Stimulated activated CD4-positive, alpha-beta T cell treated with anti-CD3 and anti-CD28 coated beads, Interleukin-12 subunit alpha, Interleukin-12 subunit beta, amount 100 ng/mL, for 4 hours (primary cell): ENCODE data around the gene COG4.

Experiments
- DNase-seq: peaks from one replicate; pipeline ENCODE4 v3.0.0-alpha.2; 2020

Gene COG4

DNA sequence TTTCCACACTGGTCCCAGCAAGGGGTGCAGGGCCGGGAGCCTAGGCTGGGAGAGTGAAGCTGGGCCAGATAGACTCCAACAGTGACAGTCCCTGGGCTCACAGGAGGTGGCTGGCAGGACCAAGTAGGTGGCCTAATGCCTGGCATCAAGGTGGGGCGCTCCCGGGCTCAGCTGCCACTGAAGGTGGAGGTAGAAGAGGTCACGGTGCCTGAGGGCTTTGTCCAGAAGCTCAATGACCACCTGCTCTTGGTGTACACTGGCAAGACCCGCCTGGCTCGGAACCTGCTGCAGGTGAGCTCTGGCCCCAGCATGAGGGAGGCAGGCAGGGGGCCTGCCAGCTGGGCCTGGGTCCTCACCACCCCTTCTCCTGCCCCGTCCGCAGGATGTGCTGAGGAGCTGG, 45.2 kb downstream of the COG4 start:
- DNase-seq, result no peak

DNA sequence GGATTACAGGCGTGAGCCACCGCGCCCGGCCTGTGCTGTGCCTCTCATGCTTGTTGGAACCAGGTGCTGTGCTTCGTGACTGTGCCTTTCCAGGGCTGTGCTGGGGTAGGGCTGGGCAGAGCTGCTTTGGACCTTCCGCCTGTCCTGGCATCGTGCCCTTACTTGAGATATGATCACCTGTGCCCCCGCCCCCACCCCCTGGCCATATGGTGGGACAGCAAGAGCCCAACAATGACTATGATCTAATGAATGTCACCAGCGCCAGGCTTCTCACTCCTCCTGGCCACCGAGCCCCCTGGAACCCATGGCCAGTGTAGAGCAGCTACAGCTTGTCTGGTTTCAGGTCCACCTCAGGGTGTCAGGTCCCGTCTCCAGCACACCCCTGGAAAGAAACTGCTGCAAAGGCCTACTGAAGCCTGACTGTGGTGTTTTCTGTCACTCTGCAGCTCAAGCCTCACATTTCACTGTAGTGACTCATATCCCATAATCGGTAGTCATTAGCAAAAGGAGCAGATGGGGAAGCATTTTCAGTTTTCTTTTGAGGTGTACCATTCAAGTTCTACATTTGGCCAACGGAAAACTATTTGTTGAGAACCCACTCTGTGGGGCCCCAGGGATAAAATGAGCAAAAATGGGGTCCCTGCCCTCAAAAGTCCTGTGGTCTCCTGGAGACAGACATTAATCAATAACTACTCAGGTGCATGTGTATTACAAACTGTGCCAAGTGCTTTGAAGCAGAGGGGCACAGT, 46.9 kb downstream of the COG4 start:
- peak; percentile 18 for DNase-seq

DNA sequence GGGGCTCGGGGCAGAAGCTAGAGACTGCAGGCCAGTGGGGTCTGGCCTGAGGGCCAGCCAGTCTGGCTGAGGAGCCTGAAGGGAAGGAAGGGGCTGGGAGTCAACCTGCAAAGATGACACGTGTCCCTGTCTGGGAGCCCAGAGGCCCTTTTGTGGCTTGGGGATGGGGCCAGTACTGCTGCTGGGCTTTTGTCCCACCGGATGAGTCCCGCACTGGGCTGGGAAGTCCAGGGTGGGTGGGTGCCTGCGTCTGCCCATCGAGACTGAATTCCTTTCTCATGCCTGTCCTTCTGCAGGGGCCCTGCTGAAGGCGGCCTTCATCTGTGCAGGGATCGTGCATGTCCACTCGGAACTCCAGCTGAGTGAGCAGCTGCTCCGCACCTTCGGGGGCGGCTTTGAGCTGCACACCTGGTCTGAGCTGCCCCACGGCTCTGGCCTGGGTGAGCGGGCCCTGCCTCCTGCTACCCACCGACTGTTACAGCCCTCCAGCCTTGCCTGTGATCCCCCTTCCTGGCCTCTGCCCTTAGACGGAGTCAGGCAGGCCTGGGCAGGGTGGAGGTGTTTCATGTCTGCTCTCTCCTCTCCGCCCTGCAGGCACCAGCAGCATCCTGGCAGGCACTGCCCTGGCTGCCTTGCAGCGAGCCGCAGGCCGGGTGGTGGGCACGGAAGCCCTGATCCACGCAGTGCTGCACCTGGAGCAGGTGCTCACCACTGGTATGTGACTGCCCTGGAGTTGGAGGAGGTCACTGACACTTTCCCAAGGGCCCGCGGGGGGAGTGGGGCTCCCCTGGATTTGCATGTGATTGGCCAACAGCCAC, 48.1 kb downstream of the COG4 start:
- no peak for DNase-seq

DNA sequence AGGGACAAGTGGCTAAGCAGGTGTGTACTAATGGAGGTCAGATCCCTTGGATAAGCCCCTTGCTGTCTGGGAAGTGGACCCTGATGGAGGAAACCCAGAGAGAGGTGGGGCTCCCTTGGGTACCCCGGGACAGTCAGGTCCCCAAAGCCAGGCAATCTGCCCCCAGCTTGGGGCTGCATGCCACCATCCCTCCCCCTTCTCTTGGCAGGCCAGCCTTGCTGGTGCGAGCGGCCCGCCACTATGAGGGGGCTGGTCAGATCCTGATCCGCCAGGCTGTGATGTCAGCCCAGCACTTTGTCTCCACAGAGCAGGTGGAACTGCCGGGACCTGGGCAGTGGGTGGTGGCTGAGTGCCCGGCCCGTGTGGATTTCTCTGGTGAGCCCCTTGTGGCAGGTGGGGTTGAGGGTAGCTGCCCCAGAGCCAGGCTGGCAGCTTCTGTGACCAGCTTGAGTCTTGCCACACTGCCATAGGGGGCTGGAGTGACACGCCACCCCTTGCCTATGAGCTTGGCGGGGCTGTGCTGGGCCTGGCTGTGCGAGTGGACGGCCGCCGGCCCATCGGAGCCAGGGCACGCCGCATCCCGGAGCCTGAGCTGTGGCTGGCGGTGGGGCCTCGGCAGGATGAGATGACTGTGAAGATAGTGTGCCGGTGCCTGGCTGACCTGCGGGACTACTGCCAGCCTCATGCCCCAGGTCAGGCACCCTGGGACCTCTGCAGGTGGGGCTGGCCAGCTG, 48.9 kb downstream of the COG4 start:
- DNase-seq, result no peak

DNA sequence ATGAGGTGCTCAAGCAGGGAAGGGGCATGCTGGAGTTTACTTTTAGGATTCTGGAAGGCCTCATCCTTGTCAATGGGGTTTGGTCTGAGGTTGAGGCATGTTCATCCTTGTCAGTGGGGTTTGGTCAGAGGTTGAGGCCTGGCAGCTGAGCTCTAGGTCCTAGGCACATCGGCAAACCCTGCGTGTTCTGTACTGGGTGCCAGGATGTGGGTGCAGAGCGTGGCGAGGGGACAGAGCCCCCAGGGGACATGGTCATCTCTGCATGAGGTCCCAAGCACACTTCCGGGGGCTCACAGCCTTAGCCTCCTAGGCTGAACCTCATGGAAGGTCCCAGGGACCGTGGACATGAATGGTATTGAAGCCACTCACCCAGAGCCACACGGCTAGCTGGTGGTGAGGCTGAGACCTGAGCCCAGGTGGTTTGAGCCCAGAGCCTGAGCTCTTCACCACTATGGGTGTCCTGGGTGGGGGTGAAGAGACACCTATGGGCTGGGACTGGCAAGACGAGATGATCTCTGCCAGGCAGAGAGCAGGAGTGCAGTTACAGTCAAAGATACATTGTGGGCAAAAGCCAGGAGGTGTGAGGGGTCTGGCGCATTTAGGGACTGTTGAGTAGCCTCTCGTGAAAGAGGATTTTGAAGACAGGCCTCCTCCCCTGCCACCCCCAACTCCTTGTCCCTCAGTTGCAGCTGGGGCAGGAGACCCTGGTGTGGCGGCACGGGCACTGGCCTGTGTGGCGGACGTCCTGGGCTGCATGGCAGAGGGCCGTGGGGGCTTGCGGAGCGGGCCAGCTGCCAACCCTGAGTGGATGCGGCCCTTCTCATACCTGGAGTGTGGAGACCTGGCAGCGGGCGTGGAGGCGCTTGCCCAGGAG, 49.7 kb downstream of the COG4 start:
- DNase-seq, result no peak

DNA sequence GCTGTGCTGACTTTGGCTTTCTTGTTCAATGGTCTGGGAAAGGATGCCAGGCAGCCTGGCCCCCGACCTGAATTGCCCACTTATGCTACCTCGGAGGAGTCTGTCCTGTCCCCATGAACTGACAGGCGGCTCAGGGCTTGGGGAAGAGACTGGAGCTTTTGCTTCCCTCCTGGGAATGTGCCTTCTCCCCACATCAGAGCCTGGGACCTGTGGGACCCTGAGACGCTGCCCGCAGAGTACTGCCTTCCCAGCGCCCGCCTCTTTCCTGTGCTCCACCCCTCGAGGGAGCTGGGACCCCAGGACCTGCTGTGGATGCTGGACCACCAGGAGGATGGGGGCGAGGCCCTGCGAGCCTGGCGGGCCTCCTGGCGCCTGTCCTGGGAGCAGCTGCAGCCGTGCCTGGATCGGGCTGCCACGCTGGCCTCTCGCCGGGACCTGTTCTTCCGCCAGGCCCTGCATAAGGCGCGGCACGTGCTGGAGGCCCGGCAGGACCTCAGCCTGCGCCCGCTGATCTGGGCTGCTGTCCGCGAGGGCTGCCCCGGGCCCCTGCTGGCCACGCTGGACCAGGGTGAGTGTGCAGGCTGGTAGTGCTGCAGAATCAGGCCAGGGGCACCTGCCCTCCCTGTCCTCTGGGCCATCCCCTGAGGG, 50.4 kb downstream of the COG4 start:
- DNase-seq, result no peak

DNA sequence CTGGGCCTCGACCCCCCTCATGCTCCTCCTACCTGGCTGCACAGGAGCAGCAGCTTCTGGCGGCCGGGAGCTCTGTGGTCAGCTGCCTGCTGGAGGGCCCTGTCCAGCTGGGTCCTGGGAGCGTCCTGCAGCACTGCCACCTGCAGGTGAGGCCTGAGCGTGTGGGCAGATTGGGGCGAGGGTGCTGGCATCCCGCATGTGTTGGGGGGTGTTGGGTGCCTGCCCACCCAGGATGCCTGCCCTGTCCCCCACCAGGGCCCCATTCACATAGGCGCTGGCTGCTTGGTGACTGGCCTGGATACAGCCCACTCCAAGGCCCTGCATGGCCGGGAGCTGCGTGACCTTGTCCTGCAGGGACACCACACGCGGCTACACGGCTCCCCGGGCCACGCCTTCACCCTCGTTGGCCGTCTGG, 52.4 kb downstream of the COG4 start:
- DNase-seq, result no peak

DNA sequence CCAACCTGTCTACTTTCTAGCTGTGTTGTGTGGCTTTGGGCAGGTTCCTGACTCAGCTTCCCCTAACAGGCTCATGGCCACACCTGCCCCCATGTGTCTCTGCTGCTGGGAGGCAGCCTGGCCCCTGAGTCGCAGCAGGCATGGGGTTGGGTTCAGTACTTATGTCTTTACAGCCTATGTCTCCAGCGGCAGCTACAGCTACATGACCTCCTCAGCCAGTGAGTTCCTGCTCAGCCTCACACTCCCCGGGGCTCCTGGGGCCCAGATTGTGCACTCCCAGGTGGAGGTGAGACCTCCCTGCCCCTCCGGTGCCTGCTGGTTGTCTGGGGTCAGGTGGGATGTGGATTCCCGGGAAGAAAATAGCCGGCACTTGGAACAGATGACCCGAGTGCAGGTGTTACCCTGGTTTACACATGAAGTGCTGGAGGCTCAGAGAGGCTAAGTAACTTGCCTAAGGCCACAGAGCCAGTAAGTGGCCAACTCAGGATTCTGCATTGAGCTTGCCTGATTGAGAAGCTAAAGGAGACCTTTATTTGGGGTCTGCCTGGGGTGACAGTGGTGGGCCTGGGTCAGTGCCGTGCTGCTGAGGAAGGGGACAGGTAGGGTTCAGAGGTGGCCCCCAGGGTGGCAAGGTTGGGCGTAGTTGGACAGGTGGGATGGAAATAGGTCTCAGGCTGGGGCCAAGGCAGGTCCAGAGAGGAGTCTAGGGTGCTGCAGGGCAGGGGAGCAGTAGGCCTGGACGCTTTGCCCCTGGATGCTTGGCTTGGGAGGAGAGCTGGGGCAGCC, 53.0 kb downstream of the COG4 start:
- DNase-seq, result no peak

DNA sequence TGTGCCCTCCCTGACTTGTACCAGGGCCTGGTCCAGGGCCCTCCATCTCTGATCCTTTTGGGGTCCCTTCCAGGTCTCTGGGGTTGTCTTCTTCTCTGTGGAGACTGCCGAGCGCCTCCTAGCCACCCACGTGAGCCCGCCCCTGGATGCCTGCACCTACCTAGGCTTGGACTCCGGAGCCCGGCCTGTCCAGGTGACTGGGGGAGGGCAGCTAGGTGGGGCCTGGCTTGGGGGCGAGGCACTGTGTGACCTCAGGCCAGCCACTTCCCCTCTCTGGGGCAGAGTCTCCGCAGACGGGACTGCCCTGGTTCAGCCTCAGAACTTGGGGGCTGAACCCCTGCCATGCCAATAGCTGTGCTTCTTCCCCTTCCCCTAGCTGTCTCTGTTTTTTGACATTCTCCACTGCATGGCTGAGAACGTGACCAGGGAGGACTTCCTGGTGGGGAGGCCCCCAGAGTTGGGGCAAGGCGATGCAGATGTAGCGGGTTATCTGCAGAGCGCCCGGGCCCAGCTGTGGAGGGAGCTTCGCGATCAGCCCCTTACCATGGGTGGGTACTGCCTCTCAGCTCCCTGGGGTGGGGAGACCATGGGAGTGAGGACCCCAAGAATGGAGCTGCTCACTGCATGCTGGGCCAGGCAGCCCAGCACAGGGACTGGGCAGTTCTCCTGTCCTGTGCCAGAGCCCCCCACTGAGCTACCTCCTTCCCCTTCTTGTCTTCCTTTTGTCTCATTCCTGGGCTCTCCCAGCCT, 54.4 kb downstream of the COG4 start:
- no peak for DNase-seq

DNA sequence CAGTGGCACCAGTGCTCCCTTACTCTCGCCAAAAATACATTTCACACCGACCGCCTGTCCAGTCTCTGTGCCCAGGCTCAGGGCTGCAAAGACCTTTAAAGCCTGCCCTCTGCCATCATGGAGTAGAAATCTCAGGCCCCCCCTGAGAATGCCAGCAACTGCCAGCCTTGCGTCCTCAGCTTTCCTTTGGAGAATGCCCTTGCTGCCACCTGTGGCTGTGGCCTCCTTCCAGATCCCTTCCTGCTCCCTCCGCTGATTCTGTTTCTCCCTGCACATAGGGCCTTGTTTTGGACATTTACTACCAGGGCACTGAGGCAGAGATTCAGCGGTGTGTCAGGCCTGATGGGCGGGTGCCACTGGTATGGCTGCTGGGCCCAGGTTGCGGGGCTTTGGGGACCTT, 55.7 kb downstream of the COG4 start:
- DNase-seq, result no peak

DNA sequence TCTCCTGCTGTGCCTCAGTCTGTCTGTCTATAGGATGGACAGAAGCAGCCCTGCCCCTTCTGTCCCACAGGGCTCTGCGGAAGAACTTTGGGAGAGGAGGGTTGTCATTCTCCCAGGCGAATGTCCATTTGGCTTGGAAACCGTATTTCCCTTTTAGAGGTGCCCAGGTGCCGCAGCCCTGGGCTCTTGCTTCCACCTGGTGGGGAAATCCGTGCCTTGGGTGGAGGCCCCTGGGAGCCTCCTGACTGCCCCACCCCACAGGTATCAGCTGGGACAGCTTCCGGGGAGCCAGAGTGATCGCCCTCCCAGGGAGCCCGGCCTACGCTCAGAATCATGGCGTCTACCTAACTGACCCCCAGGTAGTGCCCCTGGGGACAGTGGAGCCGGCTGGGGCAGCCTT, 56.2 kb downstream of the COG4 start:
- no peak for DNase-seq

DNA sequence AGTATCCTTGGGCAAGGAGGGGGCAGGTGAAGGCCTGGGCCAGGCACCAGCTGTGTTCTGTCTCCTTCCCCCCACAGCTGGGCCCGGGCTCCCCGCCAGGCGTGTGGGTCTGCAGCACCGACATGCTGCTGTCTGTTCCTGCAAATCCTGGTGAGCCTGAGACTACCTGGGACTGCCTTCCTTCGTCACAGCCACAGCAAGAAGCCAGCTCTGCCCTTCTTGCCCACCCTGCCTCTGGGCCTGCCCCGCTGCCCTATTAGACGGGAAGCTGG, 56.6 kb downstream of the COG4 start:
- no peak for DNase-seq

DNA sequence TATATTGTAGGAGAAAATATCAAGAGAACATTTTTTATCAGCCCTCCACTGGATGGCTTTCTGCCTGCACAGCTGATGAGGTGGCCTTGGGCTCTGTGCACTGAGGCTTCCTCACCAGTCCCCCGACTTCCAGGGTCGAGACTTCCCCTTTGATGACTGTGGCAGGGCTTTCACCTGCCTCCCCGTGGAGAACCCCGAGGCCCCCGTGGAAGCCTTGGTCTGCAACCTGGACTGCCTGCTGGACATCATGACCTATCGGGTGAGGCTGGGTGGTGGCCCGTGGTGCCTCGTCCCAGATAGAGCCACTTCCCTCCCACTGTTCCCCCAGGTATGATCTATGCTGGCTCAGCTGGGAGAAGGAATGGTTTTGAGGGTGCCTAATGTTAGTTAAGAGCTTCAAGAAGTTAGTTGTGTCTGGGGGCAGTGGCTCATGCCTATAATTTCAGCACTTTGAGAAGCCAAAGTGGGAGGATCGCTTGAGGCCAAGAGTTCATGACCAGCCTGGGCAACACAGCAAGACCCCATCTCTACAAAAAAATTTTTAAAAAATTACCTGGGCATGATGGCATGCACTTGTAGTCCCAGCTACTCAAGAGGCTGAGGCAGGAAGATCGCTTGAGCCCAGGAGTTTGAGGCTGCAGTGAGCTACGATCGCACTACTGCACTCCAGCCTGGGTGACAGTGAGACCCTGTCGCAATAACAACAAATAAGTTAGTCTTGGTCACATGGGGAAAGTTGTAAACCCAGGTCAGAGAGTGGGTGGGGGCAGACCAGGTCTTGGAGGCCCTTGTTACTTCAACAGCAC, 57.2 kb downstream of the COG4 start:
- DNase-seq, result no peak

DNA sequence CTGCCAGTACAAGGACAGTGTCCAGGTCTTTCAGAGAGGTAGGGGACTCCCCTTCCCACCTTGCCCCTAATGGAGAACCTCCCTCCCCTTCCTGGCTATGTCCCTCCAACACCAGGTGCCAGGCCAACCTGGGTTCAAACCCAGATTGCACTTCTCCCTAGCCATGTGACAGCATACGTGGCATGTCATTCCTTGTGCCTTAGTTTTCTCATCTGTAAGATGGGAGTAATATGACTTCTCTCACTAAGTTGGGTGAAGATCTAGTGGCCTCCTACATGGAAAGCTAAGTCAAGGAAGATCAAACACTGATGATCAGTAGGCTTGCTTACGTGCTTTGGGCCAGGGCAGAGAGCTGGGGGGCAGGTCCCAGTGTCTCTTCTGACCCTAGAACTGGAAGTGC, 60.1 kb downstream of the COG4 start:
- DNase-seq, result no peak

DNA sequence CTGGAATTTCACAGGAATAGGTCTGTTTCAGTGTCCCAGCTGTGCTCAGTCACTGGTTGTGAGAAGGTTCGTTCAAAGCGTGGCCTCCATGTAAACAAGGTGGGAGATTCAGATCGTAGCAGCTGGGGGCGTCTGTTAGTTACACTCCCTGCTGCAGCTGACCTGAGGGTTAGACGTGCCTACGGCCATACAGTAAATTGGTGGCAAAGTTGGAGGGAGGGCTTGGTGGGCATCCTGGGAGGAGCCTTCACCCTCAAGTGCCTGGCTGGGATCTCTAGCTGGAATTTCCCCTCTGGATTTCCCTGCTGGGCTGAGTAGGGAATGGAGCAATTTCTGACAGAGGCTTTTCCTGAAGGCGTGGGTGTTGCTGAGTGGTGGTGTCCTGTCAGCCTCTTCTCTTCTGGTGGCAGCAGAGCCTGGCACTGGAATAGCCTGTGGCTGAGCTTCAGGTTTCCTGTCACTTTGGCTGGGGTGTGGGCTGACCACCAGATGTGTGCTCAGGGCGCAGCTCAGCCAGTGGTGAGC, 62.6 kb downstream of the COG4 start:
- DNase-seq, result no peak

DNA sequence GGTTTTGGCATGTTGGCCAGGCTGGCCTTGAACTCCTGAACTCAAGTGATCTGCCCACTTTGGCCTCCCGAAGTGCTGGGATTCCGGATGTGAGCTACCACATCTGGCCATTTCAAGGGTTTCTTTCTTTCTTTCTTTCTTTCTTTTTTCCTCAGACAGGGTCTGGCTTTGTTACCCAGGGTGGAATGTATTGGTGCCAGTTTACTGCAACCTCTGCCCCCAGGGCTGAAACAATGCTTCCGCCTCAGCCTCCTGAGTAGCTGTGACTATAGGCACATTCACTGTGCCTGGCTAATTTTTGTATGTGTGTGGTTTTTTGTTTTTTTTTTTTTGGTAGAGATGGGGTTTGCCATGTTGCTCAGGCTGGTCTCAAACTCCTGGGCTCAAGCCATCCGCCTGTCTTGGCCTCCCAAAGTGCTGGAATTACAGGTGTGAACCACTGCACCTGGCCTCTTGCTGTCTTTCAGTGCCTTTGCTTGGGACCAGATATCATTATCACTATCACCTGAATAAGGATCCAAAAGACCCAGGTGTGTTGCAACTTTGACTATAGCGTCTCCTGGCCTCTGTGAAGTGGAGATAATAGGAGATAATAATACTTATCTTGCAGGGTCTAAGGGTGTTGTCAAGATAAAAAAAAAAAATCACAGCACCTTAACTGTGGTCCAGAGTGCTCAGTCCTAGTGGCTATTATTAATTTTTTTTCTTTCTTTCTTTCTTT, 65.7 kb downstream of the COG4 start:
- DNase-seq, result no peak

DNA sequence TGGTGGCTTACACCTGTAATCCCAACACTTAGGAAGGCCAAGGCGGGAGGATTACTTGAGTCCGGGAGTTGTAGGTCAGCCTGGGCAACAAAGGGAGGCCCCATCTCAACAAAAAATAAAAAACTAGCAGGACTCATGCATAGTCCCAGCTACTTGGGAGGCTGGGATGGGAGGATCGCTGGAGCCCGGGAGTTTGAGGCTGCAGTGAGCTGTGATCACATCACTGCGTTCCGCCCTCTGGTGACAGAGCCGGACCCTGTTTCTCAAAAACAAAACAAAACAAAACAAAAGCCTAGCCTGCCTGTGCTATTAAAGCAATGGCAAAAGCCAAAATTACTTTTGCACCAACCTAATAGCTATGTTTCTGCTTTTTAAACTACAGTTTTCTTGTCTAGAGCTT, 67.4 kb downstream of the COG4 start:
- no peak for DNase-seq

DNA sequence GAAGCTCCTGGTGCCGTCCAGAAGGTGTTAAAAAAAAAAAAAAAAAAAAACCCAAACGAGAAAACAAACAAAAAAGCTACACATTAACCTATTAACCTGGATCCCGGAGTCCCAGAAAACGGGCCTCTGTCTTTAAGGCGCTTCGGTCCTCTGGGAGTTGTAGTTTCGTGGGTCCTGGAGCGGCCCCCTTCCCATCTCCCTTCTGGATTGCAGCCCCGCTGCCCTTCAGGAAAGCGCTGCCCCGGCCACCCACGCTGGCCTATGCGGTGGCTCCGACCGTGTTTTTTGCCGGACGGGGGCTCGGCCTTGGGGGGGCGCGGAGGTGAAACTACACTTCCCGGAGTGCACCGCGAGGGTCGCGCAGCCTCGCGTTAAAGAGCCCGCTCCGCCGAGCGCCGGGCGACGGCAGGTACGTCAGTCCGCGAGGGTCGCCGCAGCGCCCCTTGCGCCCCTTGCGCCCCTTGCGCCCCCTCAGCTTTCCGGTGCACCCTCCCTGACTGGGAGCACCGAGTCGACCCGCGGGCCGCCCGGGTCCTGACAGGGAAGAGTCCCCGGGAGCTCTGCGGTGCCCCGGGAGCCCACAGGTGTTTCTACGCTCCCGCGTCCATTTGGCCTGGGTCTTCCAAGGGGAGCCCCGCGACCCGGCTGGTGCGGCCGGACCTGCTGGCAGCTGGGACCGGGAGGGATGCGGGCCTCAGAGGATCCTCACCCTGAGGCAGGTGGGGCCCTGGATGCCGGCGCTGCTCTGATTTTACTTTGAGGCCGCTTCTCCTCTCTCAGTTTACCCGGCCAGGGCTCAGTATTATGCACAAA, 68.9 kb downstream of the COG4 start, which contains the start of gene FCSK:
FCSK (plus strand) TSS at position 374 of the 813 bp plus-strand sequence. CDS start 8,596 bp downstream, outside the sequence.
- peak; percentile 66 for DNase-seq
